ENCODE results near the gene LCN10.

GRCh38 chr9:136717399-136717798, 25.3 kb downstream of the LCN10 start:
- TF ChIP-seq NBN (IDR thresholded peaks at IDR 0.05; ENCODE audit: low read depth): no peak
- TF ChIP-seq POLR2AphosphoS5 (IDR thresholded peaks at IDR 0.05; ENCODE audit: control insufficient read depth, insufficient read depth, low read depth, low read length): no peak
- no peak for TF ChIP-seq EP300 (IDR thresholded peaks at IDR 0.05; ENCODE audit: low read length)
- TF ChIP-seq ZBTB40 (IDR thresholded peaks at IDR 0.05): no peak
- no peak for TF ChIP-seq ZBTB40 (CRISPR knock-in tag; IDR thresholded peaks at IDR 0.05)
- TF ChIP-seq SMC3 (conservative IDR thresholded peaks at IDR 0.05; ENCODE audit: insufficient read depth, low read depth, low read length): no peak
- no peak for TF ChIP-seq POLR2A (conservative IDR thresholded peaks at IDR 0.05)
- TF ChIP-seq CBX5 (IDR thresholded peaks at IDR 0.05; ENCODE audit: borderline replicate concordance, low read depth): no peak
- TF ChIP-seq, protein P1, sequence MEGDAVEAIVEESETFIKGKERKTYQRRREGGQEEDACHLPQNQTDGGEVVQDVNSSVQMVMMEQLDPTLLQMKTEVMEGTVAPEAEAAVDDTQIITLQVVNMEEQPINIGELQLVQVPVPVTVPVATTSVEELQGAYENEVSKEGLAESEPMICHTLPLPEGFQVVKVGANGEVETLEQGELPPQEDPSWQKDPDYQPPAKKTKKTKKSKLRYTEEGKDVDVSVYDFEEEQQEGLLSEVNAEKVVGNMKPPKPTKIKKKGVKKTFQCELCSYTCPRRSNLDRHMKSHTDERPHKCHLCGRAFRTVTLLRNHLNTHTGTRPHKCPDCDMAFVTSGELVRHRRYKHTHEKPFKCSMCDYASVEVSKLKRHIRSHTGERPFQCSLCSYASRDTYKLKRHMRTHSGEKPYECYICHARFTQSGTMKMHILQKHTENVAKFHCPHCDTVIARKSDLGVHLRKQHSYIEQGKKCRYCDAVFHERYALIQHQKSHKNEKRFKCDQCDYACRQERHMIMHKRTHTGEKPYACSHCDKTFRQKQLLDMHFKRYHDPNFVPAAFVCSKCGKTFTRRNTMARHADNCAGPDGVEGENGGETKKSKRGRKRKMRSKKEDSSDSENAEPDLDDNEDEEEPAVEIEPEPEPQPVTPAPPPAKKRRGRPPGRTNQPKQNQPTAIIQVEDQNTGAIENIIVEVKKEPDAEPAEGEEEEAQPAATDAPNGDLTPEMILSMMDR (IDR thresholded peaks at IDR 0.05 in 2 of 3, conservative IDR thresholded peaks at IDR 0.05 in 1 of 3; ENCODE audit: insufficient read depth in 2 of 3, low read depth in 1 of 3, low read length in 3 of 3): no peak
- TF ChIP-seq HNRNPL (IDR thresholded peaks at IDR 0.05; ENCODE audit: low read depth, low read length): no peak
- TF ChIP-seq NR2C1 (IDR thresholded peaks at IDR 0.05): no peak
- no peak for TF ChIP-seq NR2C1 (tag; IDR thresholded peaks at IDR 0.05)
- TF ChIP-seq GTF2F1 (IDR thresholded peaks at IDR 0.05; ENCODE audit: low read depth, low read length): no peak
